Activated CD4-positive, alpha-beta T cell treated with anti-CD3 and anti-CD28 coated beads for 48 hours (primary cell): Measurements from ENCODE around the gene IFNGR1.

ENCODE experiments used
- DNase-seq: peaks from one replicate; pipeline ENCODE4 v3.0.0-alpha.2; 2020

The IFNGR1 gene

GRCh38 chr6:137172734-137173431, 46.3 kb downstream of the IFNGR1 start:
- DNase-seq: no peak

GRCh38 chr6:137171824-137172733, 47.1 kb downstream of the IFNGR1 start:
- DNase-seq: no peak

- DNase-seq: no peak
Measured at GRCh38 chr6:137171053-137171374, 48.2 kb downstream of the IFNGR1 start.

- DNase-seq: no peak
Measured at GRCh38 chr6:137170266-137171052, 48.7 kb downstream of the IFNGR1 start.

GRCh38 chr6:137167702-137168377, 51.3 kb downstream of the IFNGR1 start:
- DNase-seq: peak; percentile 53

- no peak for DNase-seq
Measured at GRCh38 chr6:137166247-137167098, 52.7 kb downstream of the IFNGR1 start.

GRCh38 chr6:137165375-137166246, 53.6 kb downstream of the IFNGR1 start:
- peak; percentile 33 for DNase-seq

GRCh38 chr6:137163732-137164318, 55.4 kb downstream of the IFNGR1 start:
- DNase-seq: no peak

GRCh38 chr6:137162692-137163306, 56.4 kb downstream of the IFNGR1 start:
- DNase-seq: no peak

- no peak for DNase-seq
Measured at GRCh38 chr6:137161949-137162348, 57.2 kb downstream of the IFNGR1 start.

- no peak for DNase-seq
Measured at GRCh38 chr6:137160763-137161162, 58.4 kb downstream of the IFNGR1 start.

- no peak for DNase-seq
Measured at GRCh38 chr6:137159912-137160311, 59.3 kb downstream of the IFNGR1 start.

- DNase-seq: no peak
Measured at GRCh38 chr6:137157601-137158000, 61.6 kb downstream of the IFNGR1 start.

GRCh38 chr6:137156650-137157049, 62.5 kb downstream of the IFNGR1 start:
- no peak for DNase-seq

- peak; percentile 46 for DNase-seq
Measured at GRCh38 chr6:137155830-137156229, 63.4 kb downstream of the IFNGR1 start.

GRCh38 chr6:137150072-137150471, 69.1 kb downstream of the IFNGR1 start:
- DNase-seq: no peak

- no peak for DNase-seq
Measured at GRCh38 chr6:137149035-137149393, 70.2 kb downstream of the IFNGR1 start.

GRCh38 chr6:137148306-137149034, 70.7 kb downstream of the IFNGR1 start:
- no peak for DNase-seq
